Measurements from ENCODE around the gene PPP1R1B. TPM values are rescaled to one million over a fixed set of nuclear protein-coding genes. Genes with fewer than 3 reads are reported as not detected.

Gene PPP1R1B
- total RNA-seq, 4 donors from 2014 or later = 1.5 to 5.1 TPM; not detected in 2

- H3K27ac ChIP-seq = no peak overlapping the region
- ATAC-seq = no peak
- peak overlapping the region; percentile 8 to 41 (median 29) for H3K4me3 ChIP-seq
- TF ChIP-seq POLR2A (IDR thresholded peaks at IDR 0.05) = no peak
- no peak for TF ChIP-seq CTCF (IDR thresholded peaks at IDR 0.05 in 4 of 5, conservative IDR thresholded peaks at IDR 0.05 in 1 of 5)
- intact Hi-C loops (cut with DNase I; ENCODE audit: low total_unique reads) = loop anchor here (1.0 kb wide), 1 partner anchor 38 kb away; no protein-coding TSS in a partner anchor
- no peaks in the 10 kb centered on the region for H3K9me3 ChIP-seq
- H3K27me3 ChIP-seq = peaks cover 78 to 88% (median 80%) of the 10 kb centered on the region in 3 donors
- in situ Hi-C loops (cut with MboI; ENCODE audit: low sequenced_read_pairs in 4 of 4) = no loop called here
- H3K4me1 ChIP-seq = peaks cover 25% of the 10 kb centered on the region in 2 donors
- H3K36me3 ChIP-seq = no peaks in the 10 kb centered on the region
- no peak for DNase-seq
Measured at GRCh38 chr17:39606434-39607056, 20.2 kb upstream of the PPP1R1B start.

- TF ChIP-seq POLR2A (IDR thresholded peaks at IDR 0.05) (no peak), CTCF (IDR thresholded peaks at IDR 0.05 in 4 of 5, conservative IDR thresholded peaks at IDR 0.05 in 1 of 5) (no peak)
- Histone ChIP-seq H3K36me3 (no peaks in the 10 kb centered on the region), H3K4me3 (peak overlapping the region in 2 of 4 donors; percentile 37 to 41), H3K9me3 (no peaks in the 10 kb centered on the region), H3K4me1 (peaks cover 25% of the 10 kb centered on the region in 2 donors), H3K27me3 (peaks cover 71 to 81% (median 73%) of the 10 kb centered on the region in 3 donors), H3K27ac (no peak overlapping the region)
- in situ Hi-C loops (cut with MboI; ENCODE audit: low sequenced_read_pairs in 4 of 4) = no loop called here
- ATAC-seq (no peak), DNase-seq (no peak)
- intact Hi-C loops (cut with DNase I; ENCODE audit: low total_unique reads) = no loop called here
Measured at GRCh38 chr17:39607057-39607850, 19.5 kb upstream of the PPP1R1B start.

- Histone ChIP-seq H3K4me1 (peaks cover 25% of the 10 kb centered on the region in 2 donors), H3K27ac (no peak within 1 kb of the TSS), H3K9me3 (no peaks in the 10 kb centered on the region), H3K27me3 (peaks cover 67 to 76% (median 69%) of the 10 kb centered on the region in 3 donors), H3K4me3 (peak within 1 kb of the TSS; percentile 8 to 41 (median 29)), H3K36me3 (no peaks in the 10 kb centered on the region)
- ATAC-seq (no peak), DNase-seq (no peak)
- TF ChIP-seq CTCF (IDR thresholded peaks at IDR 0.05 in 4 of 5, conservative IDR thresholded peaks at IDR 0.05 in 1 of 5) = no peak
- no peak for TF ChIP-seq POLR2A (IDR thresholded peaks at IDR 0.05)
- in situ Hi-C loops (cut with MboI; ENCODE audit: low sequenced_read_pairs in 4 of 4) (no loop called here), intact Hi-C loops (cut with DNase I; ENCODE audit: low total_unique reads) (no loop called here)
Measured at GRCh38 chr17:39607851-39608130, 19.0 kb upstream of the PPP1R1B start, which contains the start of gene NEUROD2. TSS of gene NEUROD2 (minus strand) at chr17:39607920. CDS start at chr17:39606599, 1,321 bp downstream.

- in situ Hi-C loops (cut with MboI; ENCODE audit: low sequenced_read_pairs in 4 of 4) = no loop called here
- Histone ChIP-seq H3K4me3 (no peak overlapping the region), H3K27ac (no peak overlapping the region), H3K36me3 (no peaks in the 10 kb centered on the region), H3K9me3 (no peaks in the 10 kb centered on the region), H3K27me3 (peaks cover 62 to 70% (median 65%) of the 10 kb centered on the region in 3 donors), H3K4me1 (peaks cover 25% of the 10 kb centered on the region in 2 donors)
- DNase-seq (no peak), ATAC-seq (no peak)
- intact Hi-C loops (cut with DNase I; ENCODE audit: low total_unique reads) = no loop called here
- no peak for TF ChIP-seq CTCF (IDR thresholded peaks at IDR 0.05 in 4 of 5, conservative IDR thresholded peaks at IDR 0.05 in 1 of 5)
- no peak for TF ChIP-seq POLR2A (IDR thresholded peaks at IDR 0.05)
Measured at GRCh38 chr17:39608142-39608981, 18.4 kb upstream of the PPP1R1B start.

Measured in gastrocnemius medialis (tissue), 4 donors.